ENCODE results near the gene CAPS.
"Not testable (repeated sequence)": the region's sequence is repeated elsewhere in the genome, so short reads cannot be mapped to it uniquely, and the experiment has no call there.

The CAPS gene

GRCh38 chr19:5913739-5914357 is at the start of gene CAPS:
TSS of gene CAPS (plus strand) at chr19:5914254. CDS start at chr19:5914407, 153 bp downstream.
- DNase-seq (ENCODE audit: low read depth): no peak

- DNase-seq (ENCODE audit: low read depth): no peak
These were observed 49.1 kb upstream of the CAPS start for GRCh38 chr19:5864725-5865486.

GRCh38 chr19:5865772-5866171 is 48.3 kb upstream of the CAPS start:
- no peak for DNase-seq (ENCODE audit: low read depth)

- DNase-seq (ENCODE audit: low read depth): no peak
These were observed 46.6 kb upstream of the CAPS start for GRCh38 chr19:5867201-5868136.

- no peak for DNase-seq (ENCODE audit: low read depth)
These were observed 43.1 kb upstream of the CAPS start for GRCh38 chr19:5870986-5871394.

- DNase-seq (ENCODE audit: low read depth): no peak
These were observed 40.3 kb upstream of the CAPS start for GRCh38 chr19:5873617-5874199.

GRCh38 chr19:5874496-5874895 is 39.6 kb upstream of the CAPS start:
- not testable (repeated sequence) for DNase-seq (ENCODE audit: low read depth)

- DNase-seq (ENCODE audit: low read depth): no peak
These were observed 36.6 kb upstream of the CAPS start for GRCh38 chr19:5877427-5877826.

- no peak for DNase-seq (ENCODE audit: low read depth)
These were observed 36.2 kb upstream of the CAPS start for GRCh38 chr19:5877882-5878281.

- no peak for DNase-seq (ENCODE audit: low read depth)
These were observed 33.9 kb upstream of the CAPS start for GRCh38 chr19:5880196-5880595.

GRCh38 chr19:5880604-5881078 is 33.4 kb upstream of the CAPS start:
- DNase-seq (ENCODE audit: low read depth): no peak

GRCh38 chr19:5881543-5882299 is 32.3 kb upstream of the CAPS start:
- no peak for DNase-seq (ENCODE audit: low read depth)

GRCh38 chr19:5882421-5882968 is 31.6 kb upstream of the CAPS start:
- no peak for DNase-seq (ENCODE audit: low read depth)

GRCh38 chr19:5883157-5883873 is 30.7 kb upstream of the CAPS start:
- not testable (repeated sequence) for DNase-seq (ENCODE audit: low read depth)

- DNase-seq (ENCODE audit: low read depth): not testable (repeated sequence)
These were observed 29.8 kb upstream of the CAPS start for GRCh38 chr19:5884065-5884811.

- DNase-seq (ENCODE audit: low read depth): no peak
These were observed 24.6 kb upstream of the CAPS start for GRCh38 chr19:5889288-5889971.

GRCh38 chr19:5890099-5890498 is 24.0 kb upstream of the CAPS start:
- DNase-seq (ENCODE audit: low read depth): no peak

- DNase-seq (ENCODE audit: low read depth): no peak
These were observed 22.5 kb upstream of the CAPS start for GRCh38 chr19:5891572-5891937.
